Central memory CD8-positive, alpha-beta T cell (primary cell): Measurements from ENCODE around the gene TMEM232.
"Not testable (repeated sequence)": the region's sequence is repeated elsewhere in the genome, so short reads cannot be mapped to it uniquely, and the experiment has no call there.

Source experiments
- ATAC-seq: fragments of 150-1000 bp; cut with Tn5 transposase; replicated peaks from 2 replicates; pipeline ENCODE4 v1.10.0; 2022; ENCODE audit warnings: mild to moderate bottlenecking, moderate FRiP score, moderate number of reproducible peaks; ENCODE audit not compliant: poor library complexity, severe bottlenecking; ENCODE audit errors: extremely low read depth
- DNase-seq, 2 donors: peaks; one replicate each; pipeline ENCODE4 v3.0.0; 2021; ENCODE audit warnings: low spot score in 2 of 2
- H3K27ac Mint-ChIP-seq: one replicate; pipeline ENCODE4 v1.8.0; 2022; ENCODE audit warnings: low read depth, mild to moderate bottlenecking, moderate library complexity, mixed read lengths
- H3K27me3 Mint-ChIP-seq: one replicate; pipeline ENCODE4 v1.8.0; 2022; ENCODE audit warnings: mixed read lengths
- H3K36me3 Mint-ChIP-seq: one replicate; pipeline ENCODE4 v1.8.0; 2022; ENCODE audit warnings: mild to moderate bottlenecking, moderate library complexity, mixed read lengths; ENCODE audit not compliant: insufficient read depth
- H3K4me1 Mint-ChIP-seq: one replicate; pipeline ENCODE4 v1.8.0; 2022; ENCODE audit warnings: mixed read lengths
- H3K4me3 Mint-ChIP-seq: one replicate; pipeline ENCODE4 v1.8.0; 2022; ENCODE audit warnings: mild to moderate bottlenecking, moderate library complexity, mixed read lengths
- H3K9me3 Mint-ChIP-seq: one replicate; pipeline ENCODE4 v1.8.0; 2022; ENCODE audit warnings: mixed read lengths

TMEM232 gene

GRCh38 chr5:110738503-110738811, 12.0 kb upstream of the TMEM232 start:
- Mint-ChIP-seq H3K36me3 (peaks cover 11% of the 10 kb centered on the region), H3K9me3 (no peaks in the 10 kb centered on the region), H3K27me3 (peaks cover 3% of the 10 kb centered on the region), H3K4me3 (peak overlapping the region; percentile 90), H3K27ac (peak overlapping the region; percentile 93), H3K4me1 (peaks cover 35% of the 10 kb centered on the region)
- DNase-seq (no peak), ATAC-seq (peak; percentile 84)

- Mint-ChIP-seq H3K27me3 (peaks cover 20% of the 10 kb centered on the region), H3K4me1 (peaks cover 30% of the 10 kb centered on the region), H3K9me3 (no peaks in the 10 kb centered on the region), H3K27ac (no peak overlapping the region), H3K36me3 (peaks cover 11% of the 10 kb centered on the region), H3K4me3 (peak overlapping the region; percentile 11)
- ATAC-seq: no peak
- DNase-seq: no peak
Observed at GRCh38 chr5:110736753-110737152, 10.3 kb upstream of the TMEM232 start.

GRCh38 chr5:110735556-110735955, 9.1 kb upstream of the TMEM232 start:
- peaks cover 21% of the 10 kb centered on the region for H3K4me1 Mint-ChIP-seq
- H3K9me3 Mint-ChIP-seq: no peaks in the 10 kb centered on the region
- DNase-seq (no peak), ATAC-seq (no peak)
- peaks cover 23% of the 10 kb centered on the region for H3K27me3 Mint-ChIP-seq
- no peak overlapping the region for H3K27ac Mint-ChIP-seq
- H3K4me3 Mint-ChIP-seq: no peak overlapping the region
- H3K36me3 Mint-ChIP-seq: peaks cover 11% of the 10 kb centered on the region

GRCh38 chr5:110734101-110734500, 7.6 kb upstream of the TMEM232 start:
- Mint-ChIP-seq H3K4me3 (no peak overlapping the region), H3K27me3 (peaks cover 23% of the 10 kb centered on the region), H3K4me1 (peaks cover 11% of the 10 kb centered on the region), H3K9me3 (no peaks in the 10 kb centered on the region), H3K27ac (no peak overlapping the region), H3K36me3 (peaks cover 9% of the 10 kb centered on the region)
- DNase-seq (no peak), ATAC-seq (no peak)

- H3K27ac Mint-ChIP-seq, H3K36me3 Mint-ChIP-seq, ATAC-seq, H3K9me3 Mint-ChIP-seq, DNase-seq, H3K4me3 Mint-ChIP-seq, H3K4me1 Mint-ChIP-seq: not testable (repeated sequence)
- peaks cover 23% of the 10 kb centered on the region for H3K27me3 Mint-ChIP-seq
Observed at GRCh38 chr5:110731499-110731898, 5.0 kb upstream of the TMEM232 start.

- H3K27ac Mint-ChIP-seq: peak overlapping the region; percentile 30
- H3K27me3 Mint-ChIP-seq: peaks cover 5% of the 10 kb centered on the region
- H3K36me3 Mint-ChIP-seq: no peaks in the 10 kb centered on the region
- H3K4me3 Mint-ChIP-seq: peak overlapping the region; percentile 76
- DNase-seq: no peak
- H3K4me1 Mint-ChIP-seq: peaks cover 9% of the 10 kb centered on the region
- no peaks in the 10 kb centered on the region for H3K9me3 Mint-ChIP-seq
- ATAC-seq: peak; percentile 57
Observed at GRCh38 chr5:110727025-110727314, 499 bp upstream of the TMEM232 start.

- Mint-ChIP-seq H3K27me3 (peaks cover 41% of the 10 kb centered on the region), H3K36me3 (no peaks in the 10 kb centered on the region), H3K4me3 (no peak overlapping the region), H3K27ac (no peak overlapping the region), H3K9me3 (no peaks in the 10 kb centered on the region), H3K4me1 (no peaks in the 10 kb centered on the region)
- ATAC-seq (no peak), DNase-seq (no peak)
Observed at GRCh38 chr5:110718311-110718710, 8.2 kb downstream of the TMEM232 start.

- no peaks in the 10 kb centered on the region for H3K36me3 Mint-ChIP-seq
- no peak for ATAC-seq
- no peak for DNase-seq
- H3K4me1 Mint-ChIP-seq: no peaks in the 10 kb centered on the region
- H3K4me3 Mint-ChIP-seq: no peak overlapping the region
- H3K27ac Mint-ChIP-seq: no peak overlapping the region
- peaks cover 45% of the 10 kb centered on the region for H3K27me3 Mint-ChIP-seq
- no peaks in the 10 kb centered on the region for H3K9me3 Mint-ChIP-seq
Observed at GRCh38 chr5:110716247-110717245, 9.9 kb downstream of the TMEM232 start.

GRCh38 chr5:110707260-110707844, 19.1 kb downstream of the TMEM232 start:
- H3K9me3 Mint-ChIP-seq: no peaks in the 10 kb centered on the region
- no peaks in the 10 kb centered on the region for H3K4me1 Mint-ChIP-seq
- no peak for ATAC-seq
- no peak overlapping the region for H3K27ac Mint-ChIP-seq
- H3K4me3 Mint-ChIP-seq: no peak overlapping the region
- DNase-seq: no peak
- peaks cover 82% of the 10 kb centered on the region for H3K27me3 Mint-ChIP-seq
- H3K36me3 Mint-ChIP-seq: no peaks in the 10 kb centered on the region

- DNase-seq (no peak), ATAC-seq (no peak)
- no peaks in the 10 kb centered on the region for H3K4me1 Mint-ChIP-seq
- H3K4me3 Mint-ChIP-seq: no peak overlapping the region
- no peaks in the 10 kb centered on the region for H3K36me3 Mint-ChIP-seq
- no peaks in the 10 kb centered on the region for H3K9me3 Mint-ChIP-seq
- peaks cover 73% of the 10 kb centered on the region for H3K27me3 Mint-ChIP-seq
- H3K27ac Mint-ChIP-seq: no peak overlapping the region
Observed at GRCh38 chr5:110705349-110705748, 21.1 kb downstream of the TMEM232 start.

GRCh38 chr5:110703481-110703880, 23.0 kb downstream of the TMEM232 start:
- H3K4me1 Mint-ChIP-seq: no peaks in the 10 kb centered on the region

GRCh38 chr5:110702704-110703103, 23.8 kb downstream of the TMEM232 start:
- no peaks in the 10 kb centered on the region for H3K36me3 Mint-ChIP-seq
- H3K9me3 Mint-ChIP-seq: no peaks in the 10 kb centered on the region
- no peak overlapping the region for H3K4me3 Mint-ChIP-seq
- ATAC-seq: no peak
- H3K27ac Mint-ChIP-seq: no peak overlapping the region
- no peak for DNase-seq
- H3K27me3 Mint-ChIP-seq: peaks cover 47% of the 10 kb centered on the region
- H3K4me1 Mint-ChIP-seq: no peaks in the 10 kb centered on the region

More at GRCh38 chr5:110703481-110703880, 23.0 kb downstream of the TMEM232 start:
- DNase-seq (no peak), ATAC-seq (no peak)
- no peaks in the 10 kb centered on the region for H3K9me3 Mint-ChIP-seq
- peaks cover 55% of the 10 kb centered on the region for H3K27me3 Mint-ChIP-seq
- H3K27ac Mint-ChIP-seq: no peak overlapping the region
- H3K4me3 Mint-ChIP-seq: no peak overlapping the region
- H3K36me3 Mint-ChIP-seq: no peaks in the 10 kb centered on the region

- H3K4me1 Mint-ChIP-seq: no peaks in the 10 kb centered on the region
- no peak overlapping the region for H3K4me3 Mint-ChIP-seq
- no peaks in the 10 kb centered on the region for H3K36me3 Mint-ChIP-seq
- H3K27ac Mint-ChIP-seq: no peak overlapping the region
- peaks cover 43% of the 10 kb centered on the region for H3K27me3 Mint-ChIP-seq
- DNase-seq (no peak), ATAC-seq (no peak)
- no peaks in the 10 kb centered on the region for H3K9me3 Mint-ChIP-seq
Observed at GRCh38 chr5:110702300-110702699, 24.2 kb downstream of the TMEM232 start.
